Uterus (tissue), 2 donors: Measurements from ENCODE around the gene NOSTRIN.

ENCODE experiments used
- CTCF ChIP-seq, 4 experiments: fragments of 200-600 bp in 2 of 4; fragments of 450-650 bp in 2 of 4; sonication (generic) in 2 of 4; IDR thresholded peaks; one replicate each; pipeline ENCODE4 v1.5.1; 2016 to 2019; ENCODE audit warnings: antibody characterized with exemption in 4 of 4, mild to moderate bottlenecking in 2 of 4, moderate library complexity in 1 of 4
- POLR2A ChIP-seq, 2 donors: fragments of 450-650 bp; IDR thresholded peaks; one replicate each; pipeline ENCODE4 v1.6.1; 2016; ENCODE audit warnings: antibody characterized with exemption in 2 of 2, mild to moderate bottlenecking in 1 of 2, moderate library complexity in 1 of 2

- TF ChIP-seq CTCF (IDR thresholded peaks at IDR 0.05) (no peak), POLR2A (IDR thresholded peaks at IDR 0.05) (no peak)
Measured at GRCh38 chr2:168796583-168797285, 5.7 kb upstream of the NOSTRIN start.
